Mucosa of descending colon (tissue), 3 donors: ENCODE results near the gene TACO1. TPM values are rescaled to one million over a fixed set of nuclear protein-coding genes. Genes with fewer than 3 reads are reported as not detected.

ENCODE experiments used
- ATAC-seq: fragments of 200-7000 bp; cut with Tn5 transposase; one replicate; pipeline ENCODE4 v1.9.1; 2020; ENCODE audit warnings: mild to moderate bottlenecking, moderate library complexity
- DNase-seq, 3 donors: peaks; one replicate each; pipeline ENCODE4 v3.0.0-alpha.2; 2020
- H3K36me3 ChIP-seq: fragments of 200-600 bp; one replicate; pipeline ENCODE4 v1.8.0; 2021; ENCODE audit warnings: low read depth, mild to moderate bottlenecking
- H3K4me1 ChIP-seq: fragments of 200-600 bp; one replicate; pipeline ENCODE4 v1.8.0; 2021; ENCODE audit warnings: low read depth, mild to moderate bottlenecking
- H3K4me3 ChIP-seq: fragments of 200-600 bp; one replicate; pipeline ENCODE4 v1.8.0; 2021; ENCODE audit warnings: mild to moderate bottlenecking
- H3K9me3 ChIP-seq: fragments of 200-600 bp; one replicate; pipeline ENCODE4 v1.8.0; 2021; ENCODE audit warnings: mild to moderate bottlenecking
- intact Hi-C, 2 donors: fragments of 100-400 bp; cut with DNase I in 1 of 2; cut with micrococcal nuclease in 1 of 2; formaldehyde crosslinking; loops; one replicate each; pipeline versions ENCODE4 v1.11.0 to v1.11.1; 2022; cut with DNase I, micrococcal nuclease
- total RNA-seq, 3 donors: library from RNA; stranded (reverse); fragmentation: NEBNext Ultra II Directional in 2 of 3; extraction: Animal tissue kit (Norgen Biotek cat#: 25700) in 2 of 3; gene quantifications; one replicate each; pipeline versions ENCODE4 v1.2.1 to v1.2.4, GENCODE V29; 2021 to 2023
- TF ChIP-seq, protein P1 (sequence below): fragments of 200-600 bp; IDR thresholded peaks from one replicate; pipeline ENCODE4 v1.8.0; 2022; ENCODE audit warnings: antibody characterized with exemption, mild to moderate bottlenecking
- donor health status: DM: no; HTN: no; CAD: no; lungs with moderate emphysema.
- donor health status: DM: no; HTN: no; CAD: no.
- donor health status: DM: no; HTN: yes; CAD: no.

The TACO1 gene
- total RNA-seq, 3 donors from 2014 or later = 21.7 to 34.4 (median 29.7) TPM

DNA sequence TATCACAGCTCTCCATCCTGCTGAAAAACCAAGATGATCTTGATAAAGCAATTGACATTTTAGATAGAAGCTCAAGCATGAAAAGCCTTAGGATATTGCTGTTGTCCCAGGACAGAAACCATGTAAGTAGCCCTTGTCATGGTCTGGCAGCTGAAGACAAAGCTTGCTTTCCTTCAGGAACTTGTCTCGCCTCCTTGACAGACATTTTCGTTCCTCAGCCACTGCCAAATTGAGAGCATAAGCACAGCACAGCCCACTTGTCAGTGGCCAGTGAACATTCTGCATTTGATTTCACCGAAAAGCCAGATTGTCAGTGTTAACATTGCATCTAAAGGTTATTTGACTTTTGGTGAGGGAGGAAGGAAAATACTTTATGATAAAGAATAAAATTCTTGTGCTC, 57.1 kb downstream of the TACO1 start:
- TF ChIP-seq, protein P1, sequence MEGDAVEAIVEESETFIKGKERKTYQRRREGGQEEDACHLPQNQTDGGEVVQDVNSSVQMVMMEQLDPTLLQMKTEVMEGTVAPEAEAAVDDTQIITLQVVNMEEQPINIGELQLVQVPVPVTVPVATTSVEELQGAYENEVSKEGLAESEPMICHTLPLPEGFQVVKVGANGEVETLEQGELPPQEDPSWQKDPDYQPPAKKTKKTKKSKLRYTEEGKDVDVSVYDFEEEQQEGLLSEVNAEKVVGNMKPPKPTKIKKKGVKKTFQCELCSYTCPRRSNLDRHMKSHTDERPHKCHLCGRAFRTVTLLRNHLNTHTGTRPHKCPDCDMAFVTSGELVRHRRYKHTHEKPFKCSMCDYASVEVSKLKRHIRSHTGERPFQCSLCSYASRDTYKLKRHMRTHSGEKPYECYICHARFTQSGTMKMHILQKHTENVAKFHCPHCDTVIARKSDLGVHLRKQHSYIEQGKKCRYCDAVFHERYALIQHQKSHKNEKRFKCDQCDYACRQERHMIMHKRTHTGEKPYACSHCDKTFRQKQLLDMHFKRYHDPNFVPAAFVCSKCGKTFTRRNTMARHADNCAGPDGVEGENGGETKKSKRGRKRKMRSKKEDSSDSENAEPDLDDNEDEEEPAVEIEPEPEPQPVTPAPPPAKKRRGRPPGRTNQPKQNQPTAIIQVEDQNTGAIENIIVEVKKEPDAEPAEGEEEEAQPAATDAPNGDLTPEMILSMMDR = no peak
- no peaks in the 10 kb centered on the region for H3K4me1 ChIP-seq
- ATAC-seq = no peak
- no peaks in the 10 kb centered on the region for H3K9me3 ChIP-seq
- H3K4me3 ChIP-seq = no peak overlapping the region
- DNase-seq = no peak
- H3K36me3 ChIP-seq = no peaks in the 10 kb centered on the region
- intact Hi-C loops = no loop called here

Other genes starting within 250 kb of the TACO1 start
- 10 to 100 TPM; 38.1 to 54.9 (median 51.3) TPM for gene CYB561, start 154.6 kb upstream of the TACO1 start, total RNA-seq
- 10 to 100 TPM; 16.0 to 24.6 (median 23.0) TPM for gene ACE, start 123.8 kb upstream of the TACO1 start, total RNA-seq
- gene KCNH6, start 77.5 kb upstream of the TACO1 start, total RNA-seq = under 1 TPM in 2 of 3 donors, not detected in 1; 0.58 to 0.64 TPM
- gene DCAF7, start 50.4 kb upstream of the TACO1 start, total RNA-seq = 10 to 100 TPM; 69.0 to 87.3 (median 84.9) TPM
- gene MAP3K3, start 21.5 kb downstream of the TACO1 start, total RNA-seq = 10 to 100 TPM; 13.0 to 54.7 (median 18.5) TPM
- 10 to 100 TPM in 1 of 3 donors, 1 to 10 TPM in 2; 5.6 to 13.2 (median 8.4) TPM for gene LIMD2, start 99.2 kb downstream of the TACO1 start, total RNA-seq
- 10 to 100 TPM; 29.1 to 34.0 (median 29.6) TPM for gene STRADA, start 140.9 kb downstream of the TACO1 start, total RNA-seq
- gene CCDC47, start 172.7 kb downstream of the TACO1 start, total RNA-seq = 100 to 1,000 TPM in 2 of 3 donors, 10 to 100 TPM in 1; 94.9 to 139 (median 128) TPM
- gene DDX42, start 173.3 kb downstream of the TACO1 start, total RNA-seq = 100 to 1,000 TPM in 1 of 3 donors, 10 to 100 TPM in 2; 86.1 to 137 (median 89.9) TPM
- 100 to 1,000 TPM in 1 of 3 donors, 10 to 100 TPM in 2; 73.3 to 151 (median 96.4) TPM for gene PSMC5, start 226.5 kb downstream of the TACO1 start, total RNA-seq
- gene FTSJ3, start 226.8 kb downstream of the TACO1 start, total RNA-seq = 10 to 100 TPM; 26.9 to 48.2 (median 29.4) TPM
- gene SMARCD2, start 241.8 kb downstream of the TACO1 start, total RNA-seq = 10 to 100 TPM; 76.6 to 82.1 (median 80.4) TPM